Mammary epithelial cell (primary cell): ENCODE results near the gene FOXI1.

Experiments
- CTCF ChIP-seq, 2 donors: IDR thresholded peaks in 1 of 2; conservative IDR thresholded peaks in 1 of 2; 2 replicates each; pipeline ENCODE4 v1.5.1; 2011 to 2012; ENCODE audit warnings: inconsistent platforms in 2 of 2, low read length in 2 of 2, mild to moderate bottlenecking in 2 of 2, control low read depth in 1 of 2, low read depth in 1 of 2; ENCODE audit not compliant: insufficient read depth in 1 of 2; ENCODE audit errors: extremely low read depth in 1 of 2
- EZH2 ChIP-seq: IDR thresholded peaks from 2 replicates; pipeline ENCODE4 v1.6.1; 2012; ENCODE audit warnings: low read length, inconsistent platforms, borderline replicate concordance

GRCh38 chr5:170109059-170110031 is 3.6 kb downstream of the FOXI1 start:
- TF ChIP-seq CTCF (conservative IDR thresholded peaks at IDR 0.05 in 1 of 2, IDR thresholded peaks at IDR 0.05 in 1 of 2; ENCODE audit: extremely low read depth in 1 of 2, insufficient read depth in 1 of 2, low read depth in 1 of 2, low read length in 2 of 2) (no peak), EZH2 (no peak)
